NB4 (cell line): ENCODE measurements around the gene SPACDR.
"Not testable (repeated sequence)": the region's sequence is repeated elsewhere in the genome, so short reads cannot be mapped to it uniquely, and the experiment has no call there.

ENCODE experiments used
- DNase-seq: peaks from one replicate; pipeline ENCODE4 v3.0.0; 2010; ENCODE audit warnings: low read depth
- H3K4me3 ChIP-seq: one replicate; pipeline ENCODE4 v1.5.1; 2011; ENCODE audit warnings: mild to moderate bottlenecking, low read depth, low read length, moderate library complexity
- CTCF ChIP-seq: IDR thresholded peaks from one replicate; pipeline ENCODE4 v1.5.1; 2012; ENCODE audit warnings: low read depth, low read length
- MAX ChIP-seq: IDR thresholded peaks from 2 replicates; pipeline ENCODE4 v1.6.1; 2011; ENCODE audit warnings: low read depth, low read length
- MYC ChIP-seq: IDR thresholded peaks from 2 replicates; pipeline ENCODE4 v1.6.1; 2011; ENCODE audit warnings: low read depth, low read length
- POLR2A ChIP-seq: IDR thresholded peaks from 2 replicates; pipeline ENCODE4 v1.6.1; 2011; ENCODE audit warnings: mild to moderate bottlenecking; ENCODE audit not compliant: insufficient read length; ENCODE audit errors: extremely low read depth

Gene SPACDR

DNA sequence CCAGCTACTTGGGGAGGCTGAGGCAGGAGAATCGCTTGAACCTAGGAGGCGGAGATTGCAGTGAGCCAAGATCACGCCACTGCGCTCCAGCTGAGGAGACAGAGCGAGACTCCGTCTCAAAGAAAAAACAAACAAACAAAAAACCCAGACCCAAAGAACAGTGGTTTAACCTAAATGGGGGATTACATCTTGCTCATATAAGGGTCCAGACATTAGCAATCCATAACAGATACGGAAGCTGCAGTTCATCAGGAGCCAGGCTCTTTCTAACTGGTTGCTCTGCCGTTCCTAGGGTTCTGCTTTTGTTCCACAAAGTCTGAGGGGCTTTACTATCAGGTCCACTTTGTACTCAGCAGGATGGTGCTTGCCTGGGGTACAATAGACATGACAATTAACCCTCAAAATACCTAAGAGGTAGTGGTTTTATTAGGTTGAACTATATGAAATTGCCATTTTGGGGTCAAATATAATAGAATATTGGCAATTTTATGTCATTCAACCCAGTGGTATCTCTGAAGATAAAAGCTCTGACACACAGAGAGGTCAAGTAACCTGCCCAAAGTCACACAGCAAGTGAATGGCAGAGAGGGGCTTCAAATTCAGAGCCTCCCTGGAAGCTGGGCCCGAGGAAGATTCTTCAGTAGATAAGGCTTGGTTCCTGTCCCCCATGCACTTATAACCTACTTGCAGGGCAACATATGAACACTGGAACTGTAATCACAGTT lies 41.0 kb upstream of the SPACDR start:
- TF ChIP-seq MYC = no peak
- no peak for TF ChIP-seq MAX
- TF ChIP-seq CTCF = no peak
- no peak for TF ChIP-seq POLR2A
- no peak for DNase-seq
- H3K4me3 ChIP-seq = no peak overlapping the region

- not testable (repeated sequence) for DNase-seq, H3K4me3 ChIP-seq
Observed at GRCh38 chr7:100504031-100504430, 40.0 kb upstream of the SPACDR start.

- DNase-seq, H3K4me3 ChIP-seq: not testable (repeated sequence)
Observed at GRCh38 chr7:100500743-100501142, 36.7 kb upstream of the SPACDR start.

- no peak overlapping the region for H3K4me3 ChIP-seq
- no peak for TF ChIP-seq MYC
- TF ChIP-seq POLR2A = no peak
- TF ChIP-seq MAX = no peak
- no peak for TF ChIP-seq CTCF
- DNase-seq = no peak
Observed at GRCh38 chr7:100496509-100496908, 32.4 kb upstream of the SPACDR start.

GRCh38 chr7:100493476-100494264 lies 29.6 kb upstream of the SPACDR start:
- no peak for TF ChIP-seq MYC
- no peak for TF ChIP-seq POLR2A
- TF ChIP-seq CTCF = no peak
- H3K4me3 ChIP-seq = no peak overlapping the region
- DNase-seq = peak; percentile 68

- TF ChIP-seq POLR2A = no peak
- DNase-seq = no peak
- H3K4me3 ChIP-seq = no peak overlapping the region
Observed at GRCh38 chr7:100492738-100493475, 28.8 kb upstream of the SPACDR start.

- no peak overlapping the region for H3K4me3 ChIP-seq
- no peak for DNase-seq
- TF ChIP-seq MAX (no peak), CTCF (no peak), POLR2A (no peak), MYC (no peak)
Observed at GRCh38 chr7:100491192-100491578, 27.1 kb upstream of the SPACDR start.
